Rectal smooth muscle tissue (tissue), 1 donor: ENCODE measurements around the gene C22orf23.

Source experiments
- H3K27ac ChIP-seq: one replicate; pipeline ENCODE4 v1.7.0; 2013; ENCODE audit warnings: low read depth, low read length, inconsistent platforms
- H3K27me3 ChIP-seq: one replicate; pipeline ENCODE4 v1.7.0; 2013; ENCODE audit warnings: low read length; ENCODE audit not compliant: control insufficient read depth, insufficient read depth
- H3K36me3 ChIP-seq: one replicate; pipeline ENCODE4 v1.7.0; 2013; ENCODE audit warnings: low read length; ENCODE audit not compliant: control insufficient read depth, insufficient read depth
- H3K4me1 ChIP-seq: one replicate; pipeline ENCODE4 v1.7.0; 2013; ENCODE audit warnings: low read length; ENCODE audit not compliant: control insufficient read depth, insufficient read depth
- H3K4me3 ChIP-seq: one replicate; pipeline ENCODE4 v1.7.0; 2013; ENCODE audit warnings: low read length
- H3K9ac ChIP-seq: one replicate; pipeline ENCODE4 v1.7.0; 2013; ENCODE audit warnings: low read length

C22orf23 gene

DNA sequence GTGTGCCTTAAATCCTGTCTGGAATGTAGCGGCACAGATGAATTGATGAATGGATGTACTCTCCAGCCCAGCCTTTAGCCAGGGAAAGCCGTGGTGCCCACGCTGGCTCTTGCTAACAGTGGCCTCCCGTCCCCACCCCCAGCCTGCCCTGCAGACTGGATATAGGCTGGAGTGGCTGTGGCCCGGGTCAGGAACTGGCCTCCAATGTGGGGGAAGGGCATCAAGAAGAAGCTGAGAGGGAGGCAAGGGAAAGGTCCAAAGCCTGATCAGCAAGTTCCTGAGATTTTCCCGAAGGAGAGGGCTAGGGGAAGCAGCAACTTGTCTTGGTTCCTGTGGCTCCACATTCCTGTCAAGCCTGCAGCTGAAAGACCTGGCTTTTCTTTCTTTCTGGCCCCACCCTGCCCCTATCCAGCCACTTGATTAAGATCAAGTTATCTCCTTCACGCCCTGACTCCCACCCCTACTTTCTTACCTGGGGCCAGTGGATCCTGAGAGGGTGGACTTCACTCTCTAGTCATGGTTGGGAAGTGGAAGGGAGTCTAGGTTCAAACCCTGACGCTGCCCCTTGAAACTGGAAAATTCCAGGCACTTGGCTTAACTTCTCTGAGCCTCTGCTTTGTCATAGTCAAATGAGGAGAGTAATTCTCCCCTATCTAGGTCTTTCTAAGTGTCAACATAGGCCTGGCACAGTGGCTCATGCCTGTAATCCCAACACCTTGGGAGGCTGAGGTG, 58.3 kb downstream of the C22orf23 start:
- H3K9ac ChIP-seq: no peak overlapping the region
- peaks cover 40% of the 10 kb centered on the region for H3K4me1 ChIP-seq
- H3K4me3 ChIP-seq: no peak overlapping the region
- no peaks in the 10 kb centered on the region for H3K27me3 ChIP-seq
- H3K27ac ChIP-seq: peak overlapping the region; percentile 47
- H3K36me3 ChIP-seq: no peaks in the 10 kb centered on the region

DNA sequence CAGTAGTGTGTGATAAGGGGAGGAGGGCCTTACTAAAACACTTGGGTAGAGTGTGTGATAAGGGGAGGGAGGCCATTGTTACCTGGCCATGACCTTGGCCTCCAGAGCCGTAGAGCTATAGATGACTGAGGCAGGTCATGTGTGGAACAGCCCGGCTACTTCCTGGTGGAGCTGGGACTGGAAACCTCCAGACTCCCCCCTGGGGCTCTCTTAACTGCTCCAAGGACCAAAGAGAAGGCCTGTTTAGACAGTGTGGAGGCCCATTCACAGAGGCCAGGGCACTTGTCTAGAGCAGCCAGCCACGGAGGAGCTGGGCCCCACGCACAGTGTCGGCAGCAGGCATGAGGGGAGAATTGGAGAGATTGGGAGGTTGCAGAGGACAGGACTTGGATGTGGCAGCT, 59.8 kb downstream of the C22orf23 start:
- peak overlapping the region; percentile 72 for H3K27ac ChIP-seq
- H3K4me3 ChIP-seq: no peak overlapping the region
- H3K9ac ChIP-seq: no peak overlapping the region
- H3K27me3 ChIP-seq: no peaks in the 10 kb centered on the region
- H3K4me1 ChIP-seq: peaks cover 42% of the 10 kb centered on the region
- peaks cover 8% of the 10 kb centered on the region for H3K36me3 ChIP-seq
